Measurements from ENCODE around the gene HPF1. TPM values are rescaled to one million over a fixed set of nuclear protein-coding genes. Genes with fewer than 3 reads are reported as not detected.
A peak's percentile ranks its signal among the peaks of the same experiment; 100 is the strongest.

HPF1 gene
- polyA plus RNA-seq, 3 donors, result 10.2 to 29.9 (median 25.1) TPM

DNA sequence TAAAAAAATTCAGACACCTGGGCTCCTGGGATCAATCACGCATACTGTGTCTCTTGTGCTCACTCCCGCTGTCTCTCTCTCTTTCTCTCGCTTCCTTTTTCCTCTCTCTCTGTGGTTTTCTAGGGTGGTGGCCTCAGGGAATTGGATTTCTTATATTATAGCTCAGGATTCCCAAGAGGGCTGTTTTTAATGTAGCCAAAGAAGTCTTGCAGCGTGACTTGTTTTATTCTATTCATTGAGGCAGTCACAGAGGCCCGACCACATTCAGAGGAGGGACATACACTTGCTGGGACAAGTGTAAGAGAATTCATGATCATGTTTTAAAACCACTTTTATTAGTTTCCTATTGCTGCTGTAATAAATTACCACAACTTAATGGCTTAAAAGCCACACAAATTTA, 59.4 kb downstream of the HPF1 start:
- no CpG with 5 or more reads among the region's 5 CpGs for WGBS (ENCODE audit: insufficient coverage)

DNA sequence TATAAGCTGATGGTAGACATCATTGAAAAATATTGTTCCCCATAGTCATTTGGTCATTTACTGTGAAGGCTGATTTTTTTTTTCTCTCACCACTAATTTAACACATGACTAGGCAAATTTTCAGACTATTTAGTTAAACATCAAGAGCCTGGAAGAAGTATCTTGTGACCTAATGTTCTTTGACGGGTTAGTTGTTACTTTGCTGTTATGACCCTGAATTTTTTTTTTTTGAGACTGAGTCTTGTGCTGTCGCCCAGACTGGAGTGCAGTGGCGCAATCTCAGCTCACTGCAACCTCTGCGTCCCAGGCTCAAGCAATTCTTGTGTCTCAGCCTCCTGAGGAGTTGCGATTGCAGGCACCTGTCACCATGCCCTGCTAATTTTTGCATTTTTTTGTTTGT, 67.0 kb downstream of the HPF1 start:
- intact Hi-C loops (cut with micrococcal nuclease), result no loop called here
- no peaks in the 10 kb centered on the region for H3K4me1 Mint-ChIP-seq
- WGBS (ENCODE audit: insufficient coverage), result 96% methylated on average over 4 of the region's 5 CpGs
- no peaks in the 10 kb centered on the region for H3K9me3 Mint-ChIP-seq
- DNase-seq, result no peak
- Histone ChIP-seq H2AFZ (ENCODE audit: insufficient read depth, low read depth, low read length, poor library complexity, severe bottlenecking) (no peak overlapping the region), H3K4me2 (replicated peaks; ENCODE audit: extremely low read depth, low read length, poor library complexity, severe bottlenecking) (no peak overlapping the region), H3K9ac (ENCODE audit: insufficient read depth, low read length, poor library complexity, severe bottlenecking) (no peak overlapping the region), H3K27ac (ENCODE audit: low read depth in 1 of 2, low read length in 2 of 2) (no peak overlapping the region), H3K4me1 (ENCODE audit: control insufficient read depth in 1 of 2, insufficient read depth in 2 of 2, low read length in 2 of 2) (no peaks in the 10 kb centered on the region), H3K4me3 (replicated peaks in 1 of 3; ENCODE audit: low read depth in 2 of 3, low read length in 3 of 3) (no peak overlapping the region), H3K27me3 (ENCODE audit: control insufficient read depth in 2 of 2, insufficient read depth in 2 of 2, low read length in 2 of 2) (no peaks in the 10 kb centered on the region), H3K36me3 (replicated peaks in 1 of 2; ENCODE audit: control insufficient read depth in 1 of 2, insufficient read depth in 2 of 2, low read length in 2 of 2) (peaks cover 15 to 68% of the 10 kb centered on the region in 2 donors), H3K79me2 (ENCODE audit: insufficient read depth, low read length) (no peaks in the 10 kb centered on the region), H4K20me1 (ENCODE audit: insufficient read depth, low read length) (no peaks in the 10 kb centered on the region), H3K9me3 (replicated peaks in 1 of 2; ENCODE audit: control insufficient read depth in 1 of 2, insufficient read depth in 1 of 2, low read length in 2 of 2) (no peaks in the 10 kb centered on the region)
- peaks cover 43 to 58% of the 10 kb centered on the region in 2 donors for H3K36me3 Mint-ChIP-seq
- H3K27me3 Mint-ChIP-seq (ENCODE audit: low read depth in 3 of 3), result no peaks in the 10 kb centered on the region
- H3K4me3 Mint-ChIP-seq, result no peak overlapping the region
- TF ChIP-seq, protein P1, sequence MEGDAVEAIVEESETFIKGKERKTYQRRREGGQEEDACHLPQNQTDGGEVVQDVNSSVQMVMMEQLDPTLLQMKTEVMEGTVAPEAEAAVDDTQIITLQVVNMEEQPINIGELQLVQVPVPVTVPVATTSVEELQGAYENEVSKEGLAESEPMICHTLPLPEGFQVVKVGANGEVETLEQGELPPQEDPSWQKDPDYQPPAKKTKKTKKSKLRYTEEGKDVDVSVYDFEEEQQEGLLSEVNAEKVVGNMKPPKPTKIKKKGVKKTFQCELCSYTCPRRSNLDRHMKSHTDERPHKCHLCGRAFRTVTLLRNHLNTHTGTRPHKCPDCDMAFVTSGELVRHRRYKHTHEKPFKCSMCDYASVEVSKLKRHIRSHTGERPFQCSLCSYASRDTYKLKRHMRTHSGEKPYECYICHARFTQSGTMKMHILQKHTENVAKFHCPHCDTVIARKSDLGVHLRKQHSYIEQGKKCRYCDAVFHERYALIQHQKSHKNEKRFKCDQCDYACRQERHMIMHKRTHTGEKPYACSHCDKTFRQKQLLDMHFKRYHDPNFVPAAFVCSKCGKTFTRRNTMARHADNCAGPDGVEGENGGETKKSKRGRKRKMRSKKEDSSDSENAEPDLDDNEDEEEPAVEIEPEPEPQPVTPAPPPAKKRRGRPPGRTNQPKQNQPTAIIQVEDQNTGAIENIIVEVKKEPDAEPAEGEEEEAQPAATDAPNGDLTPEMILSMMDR (IDR thresholded peaks at IDR 0.05), result no peak
- H3K27ac Mint-ChIP-seq, result peak overlapping the region in 1 of 7 donors; percentile 78

More for the DNA sequence above, 59.4 kb downstream of the HPF1 start:
- Histone ChIP-seq H3K4me1 (ENCODE audit: control insufficient read depth in 1 of 2, insufficient read depth in 2 of 2, low read length in 2 of 2) (no peaks in the 10 kb centered on the region), H2AFZ (ENCODE audit: insufficient read depth, low read depth, low read length, poor library complexity, severe bottlenecking) (no peak overlapping the region), H3K4me2 (replicated peaks; ENCODE audit: extremely low read depth, low read length, poor library complexity, severe bottlenecking) (no peak overlapping the region), H3K4me3 (replicated peaks in 1 of 3; ENCODE audit: low read depth in 2 of 3, low read length in 3 of 3) (no peak overlapping the region), H3K9ac (ENCODE audit: insufficient read depth, low read length, poor library complexity, severe bottlenecking) (no peak overlapping the region), H3K79me2 (ENCODE audit: insufficient read depth, low read length) (no peaks in the 10 kb centered on the region), H3K27me3 (ENCODE audit: control insufficient read depth in 2 of 2, insufficient read depth in 2 of 2, low read length in 2 of 2) (no peaks in the 10 kb centered on the region), H3K9me3 (replicated peaks in 1 of 2; ENCODE audit: control insufficient read depth in 1 of 2, insufficient read depth in 1 of 2, low read length in 2 of 2) (no peaks in the 10 kb centered on the region), H4K20me1 (ENCODE audit: insufficient read depth, low read length) (no peaks in the 10 kb centered on the region), H3K36me3 (replicated peaks in 1 of 2; ENCODE audit: control insufficient read depth in 1 of 2, insufficient read depth in 2 of 2, low read length in 2 of 2) (peaks cover 24 to 77% of the 10 kb centered on the region in 2 donors), H3K27ac (ENCODE audit: low read depth in 1 of 2, low read length in 2 of 2) (no peak overlapping the region)
- peaks cover 46 to 68% of the 10 kb centered on the region in 2 donors for H3K36me3 Mint-ChIP-seq
- TF ChIP-seq, protein P1 (IDR thresholded peaks at IDR 0.05), result no peak
- no peaks in the 10 kb centered on the region for H3K4me1 Mint-ChIP-seq
- H3K4me3 Mint-ChIP-seq, result no peak overlapping the region
- no peaks in the 10 kb centered on the region for H3K27me3 Mint-ChIP-seq (ENCODE audit: low read depth in 3 of 3)
- H3K9me3 Mint-ChIP-seq, result peaks cover 0 to 8% (median 2%) of the 10 kb centered on the region in 7 donors
- H3K27ac Mint-ChIP-seq, result peak overlapping the region in 1 of 7 donors; percentile 19
- intact Hi-C loops (cut with micrococcal nuclease), result no loop called here
- DNase-seq, result no peak
